ENCODE data around the gene TCP1. TPM values are rescaled to one million over a fixed set of nuclear protein-coding genes. Genes with fewer than 3 reads are reported as not detected.

TCP1 gene
- total and polyA plus RNA-seq, 12 donors, result 59.0 to 290 (median 118) TPM

GRCh38 chr6:159758031-159759001, 31.1 kb downstream of the TCP1 start:
- H3K4me3 ChIP-seq, result no peak overlapping the region
- 90 to 95% (median 93%) methylated on average over 7 of the region's 7 CpGs for WGBS, 4 donors
- no peak for TF ChIP-seq POLR2A (IDR thresholded peaks at IDR 0.05)
- TF ChIP-seq CTCF (IDR thresholded peaks at IDR 0.05), result no peak
- peaks cover 6 to 20% of the 10 kb centered on the region in 2 donors for H3K4me1 ChIP-seq (replicated peaks in 1 of 2)
- intact Hi-C loops (cut with DNase I), result no loop called here
- H3K36me3 ChIP-seq (replicated peaks in 1 of 2), result peaks cover 0 to 54% of the 10 kb centered on the region in 2 donors
- DNase-seq, result no peak
- H3K27ac ChIP-seq, result peak overlapping the region in 2 of 5 donors; percentile 18
- no peaks in the 10 kb centered on the region for H3K9me3 ChIP-seq (replicated peaks in 1 of 3)
- no peaks in the 10 kb centered on the region for H3K27me3 ChIP-seq

- intact Hi-C loops (cut with DNase I), result no loop called here
- Histone ChIP-seq H3K9me3 (replicated peaks in 1 of 3) (no peaks in the 10 kb centered on the region), H3K27me3 (no peaks in the 10 kb centered on the region), H3K36me3 (replicated peaks in 1 of 2) (peaks cover 0 to 69% of the 10 kb centered on the region in 2 donors), H3K4me1 (replicated peaks in 1 of 2) (peaks cover 6 to 11% of the 10 kb centered on the region in 2 donors), H3K27ac (no peak overlapping the region), H3K4me3 (no peak overlapping the region)
- WGBS, 4 donors, result 89 to 100% (median 93%) methylated on average over 4 of the region's 4 CpGs
- TF ChIP-seq CTCF (IDR thresholded peaks at IDR 0.05) (no peak), POLR2A (IDR thresholded peaks at IDR 0.05) (no peak)
- no peak for DNase-seq
Measured at GRCh38 chr6:159756508-159756907, 32.9 kb downstream of the TCP1 start.

- Histone ChIP-seq H3K27me3 (no peaks in the 10 kb centered on the region), H3K9me3 (replicated peaks in 1 of 3) (no peaks in the 10 kb centered on the region), H3K4me3 (no peak overlapping the region), H3K27ac (no peak overlapping the region), H3K36me3 (replicated peaks in 1 of 2) (peaks cover 0 to 79% of the 10 kb centered on the region in 2 donors), H3K4me1 (replicated peaks in 1 of 2) (peaks cover 0 to 2% of the 10 kb centered on the region in 2 donors)
- WGBS, 4 donors, result 70 to 79% (median 76%) methylated on average over 14 to 15 of the region's 15 CpGs
- intact Hi-C loops (cut with DNase I), result no loop called here
- no peak for DNase-seq
- TF ChIP-seq POLR2A (IDR thresholded peaks at IDR 0.05) (no peak), CTCF (IDR thresholded peaks at IDR 0.05) (no peak)
Measured at GRCh38 chr6:159754959-159755914, 34.2 kb downstream of the TCP1 start.

GRCh38 chr6:159754401-159754800, 35.0 kb downstream of the TCP1 start:
- TF ChIP-seq CTCF (IDR thresholded peaks at IDR 0.05) (no peak), POLR2A (IDR thresholded peaks at IDR 0.05) (no peak)
- Histone ChIP-seq H3K4me3 (no peak overlapping the region), H3K36me3 (replicated peaks in 1 of 2) (peaks cover 0 to 87% of the 10 kb centered on the region in 2 donors), H3K27me3 (no peaks in the 10 kb centered on the region), H3K9me3 (replicated peaks in 1 of 3) (no peaks in the 10 kb centered on the region), H3K27ac (no peak overlapping the region), H3K4me1 (replicated peaks in 1 of 2) (peaks cover 0 to 3% of the 10 kb centered on the region in 2 donors)
- intact Hi-C loops (cut with DNase I), result no loop called here
- DNase-seq, result no peak
- WGBS, 4 donors, result 84 to 92% (median 88%) methylated on average over 2 of the region's 2 CpGs
